Umbilical cord (tissue), 2 donors: ENCODE measurements around the gene SCYGR5. TPM values are rescaled to one million over a fixed set of nuclear protein-coding genes. Genes with fewer than 3 reads are reported as not detected.
A peak's percentile ranks its signal among the peaks of the same experiment; 100 is the strongest.
"Not testable (repeated sequence)": the region's sequence is repeated elsewhere in the genome, so short reads cannot be mapped to it uniquely, and the experiment has no call there.

Experiments
- DNase-seq: peaks from one replicate; pipeline ENCODE4 v3.0.0-alpha.2; 2015; ENCODE audit warnings: low spot score
- total RNA-seq: library from RNA; depleted of rRNA; stranded (reverse); fragments of >200 nt; gene quantifications from one replicate; pipeline ENCODE4 v1.2.3, GENCODE V29; 2014; ENCODE audit warnings: low replicate concordance; ENCODE audit not compliant: insufficient read depth

SCYGR5 gene
- total RNA-seq, 1 donor from 2014 or later: not detected

DNA sequence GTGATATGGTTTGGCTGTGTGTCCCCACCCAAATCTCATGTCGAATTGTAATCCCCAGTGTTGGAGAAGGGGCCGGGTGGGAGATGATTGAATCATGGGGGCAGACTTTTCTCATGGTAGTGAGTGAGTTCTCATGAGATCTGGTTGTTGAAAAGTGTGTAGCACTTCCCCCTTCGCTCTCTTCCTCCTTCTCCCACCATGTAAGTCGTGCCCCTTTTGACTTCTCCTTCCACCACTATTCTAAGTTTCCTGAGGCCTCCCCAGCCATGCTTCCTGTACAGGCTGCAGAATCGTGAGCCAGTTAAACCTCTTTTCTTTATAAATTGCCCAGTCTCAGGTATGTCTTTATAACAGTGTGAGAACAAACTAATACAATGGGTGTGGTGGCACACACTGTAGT lies 7.0 kb downstream of the SCYGR5 start:
- not testable (repeated sequence) for DNase-seq

- DNase-seq: no peak
Measured at GRCh38 chr2:227674485-227674884, 7.9 kb downstream of the SCYGR5 start.

DNA sequence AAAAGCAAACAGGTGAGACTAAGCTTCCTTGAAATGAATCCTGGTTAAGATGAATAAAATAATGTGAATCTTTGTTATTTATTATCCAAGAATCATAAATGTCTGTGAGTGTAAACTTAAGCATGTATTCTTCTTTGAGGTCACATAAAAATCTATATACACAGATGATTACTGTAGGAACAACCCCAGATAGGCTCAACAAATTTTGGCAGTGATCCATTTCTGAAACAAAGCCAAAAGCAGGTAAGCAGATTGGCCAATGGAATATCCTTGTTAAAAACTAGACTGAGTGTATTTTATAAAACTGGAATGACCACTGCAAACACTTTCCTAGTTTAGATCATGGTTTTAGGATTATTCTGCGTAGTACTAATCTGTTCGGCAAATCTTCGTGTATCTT lies 11.3 kb downstream of the SCYGR5 start:
- no peak for DNase-seq

DNA sequence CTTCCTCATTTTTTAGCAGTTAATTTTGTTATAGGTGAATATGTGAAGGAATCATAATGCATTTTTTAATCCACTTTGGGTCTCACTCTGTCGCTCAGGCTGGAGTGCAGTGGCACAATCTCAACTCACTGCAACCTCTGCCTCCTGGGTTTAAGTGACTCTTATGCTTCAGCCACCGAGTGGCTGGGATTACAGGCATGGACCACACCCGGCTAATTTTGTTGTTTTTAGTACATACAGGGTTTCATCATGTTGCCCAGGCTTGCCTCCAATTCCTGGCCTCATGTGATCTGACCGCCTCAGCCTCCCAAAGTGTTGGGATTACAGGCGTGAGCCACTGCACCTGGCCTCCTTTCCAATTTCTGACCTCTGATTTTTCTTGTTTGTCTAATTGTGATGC lies 17.7 kb downstream of the SCYGR5 start:
- no peak for DNase-seq

DNA sequence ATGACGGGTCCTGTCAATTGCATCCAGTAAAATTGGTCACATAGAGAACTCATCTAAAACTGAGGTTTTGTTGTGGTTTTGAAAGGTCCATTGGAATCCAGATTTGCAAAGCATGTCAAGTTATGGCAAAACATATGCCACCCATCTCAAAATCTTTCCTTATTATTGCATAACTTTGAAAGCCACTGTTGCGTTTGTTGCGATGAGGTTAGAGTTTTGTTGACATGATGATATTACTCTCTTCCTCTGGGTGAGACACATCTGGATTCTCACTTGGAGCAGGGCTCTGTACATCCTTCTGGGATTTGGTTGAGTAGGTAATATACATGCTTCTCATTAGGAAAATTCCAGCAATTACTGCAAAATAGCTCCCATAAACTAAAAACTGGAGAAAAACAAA lies 20.6 kb downstream of the SCYGR5 start:
- DNase-seq: no peak

DNA sequence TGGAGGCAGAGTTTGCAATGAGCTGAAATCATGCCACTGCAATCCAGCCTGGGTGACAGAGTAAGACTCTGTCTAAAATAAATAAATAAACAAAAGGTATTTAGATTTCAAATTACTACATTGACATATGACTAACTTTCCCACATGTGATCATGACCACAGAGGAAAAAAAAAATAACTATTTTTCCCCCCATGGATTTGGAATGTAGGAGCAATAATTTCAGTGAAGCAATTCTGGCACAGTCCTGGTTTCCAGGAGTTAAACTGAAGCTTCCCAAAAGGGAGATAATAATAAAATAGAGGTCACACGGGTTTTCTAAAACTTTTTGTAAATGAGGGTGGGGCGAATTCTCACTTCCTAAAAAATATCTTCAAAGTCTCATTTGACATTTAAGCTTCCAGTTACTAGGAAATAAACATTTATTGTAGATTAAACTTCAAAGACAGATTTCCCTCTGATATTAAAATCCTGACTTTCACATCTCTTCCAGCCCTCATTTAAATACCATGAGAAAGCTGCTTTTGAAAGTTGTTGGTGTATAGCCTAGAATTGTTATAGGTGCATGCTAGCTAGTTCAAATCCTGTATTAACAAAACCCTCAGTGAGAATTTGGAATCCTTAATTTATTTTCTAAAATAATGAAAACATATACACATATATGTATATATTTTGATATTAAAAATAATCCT lies 30.5 kb downstream of the SCYGR5 start:
- DNase-seq: no peak

- no peak for DNase-seq
Measured at GRCh38 chr2:227701556-227701955, 35.0 kb downstream of the SCYGR5 start.

- peak; percentile 42 for DNase-seq
Measured at GRCh38 chr2:227703280-227703732, 36.7 kb downstream of the SCYGR5 start.

- no peak for DNase-seq
Measured at GRCh38 chr2:227703961-227704360, 37.4 kb downstream of the SCYGR5 start.

DNA sequence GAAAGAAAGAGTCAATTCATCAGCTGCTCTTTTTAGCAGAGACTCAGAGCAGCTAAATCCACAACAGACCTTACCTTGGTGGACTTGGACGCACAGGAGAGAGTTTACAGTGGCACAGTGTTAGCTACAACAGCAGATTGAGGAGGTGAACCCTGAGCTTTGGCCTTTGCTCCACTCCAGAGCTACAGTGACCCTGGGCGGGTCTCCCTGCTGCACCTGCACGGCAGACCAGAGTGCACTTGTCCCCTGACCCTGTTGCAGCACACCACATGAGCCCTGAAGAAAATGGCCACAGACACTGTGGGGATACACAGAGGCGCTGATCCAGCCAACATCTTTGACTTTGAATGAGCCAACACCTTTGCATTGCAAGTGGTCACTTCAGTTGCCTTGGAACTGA lies 40.3 kb downstream of the SCYGR5 start:
- DNase-seq: no peak

GRCh38 chr2:227707390-227707789 lies 40.8 kb downstream of the SCYGR5 start:
- no peak for DNase-seq

DNA sequence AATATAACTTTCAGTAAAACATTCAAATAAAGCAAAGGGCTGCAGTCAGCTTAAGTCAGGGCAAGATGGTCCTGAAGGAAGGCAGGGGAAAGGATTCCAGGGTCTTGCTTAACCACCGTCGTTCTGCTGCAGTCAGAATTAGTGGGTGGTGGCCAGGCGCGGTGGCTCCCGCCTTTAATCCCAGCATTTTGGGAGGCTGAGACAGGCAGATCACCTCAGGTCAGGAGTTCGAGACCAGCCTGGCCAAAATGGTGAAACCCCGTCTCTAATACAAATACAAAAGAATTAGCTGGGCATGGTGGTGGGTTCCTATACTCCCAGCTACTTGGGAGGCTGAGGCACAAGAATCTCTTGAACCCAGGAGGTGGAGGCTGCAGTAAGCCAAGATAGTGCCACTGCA lies 44.4 kb downstream of the SCYGR5 start:
- no peak for DNase-seq

GRCh38 chr2:227713291-227713690 lies 46.7 kb downstream of the SCYGR5 start:
- peak; percentile 11 for DNase-seq

GRCh38 chr2:227716501-227716900 lies 49.9 kb downstream of the SCYGR5 start:
- no peak for DNase-seq

Other genes starting within 250 kb of the SCYGR5 start
- gene AGFG1, start 194.6 kb upstream of the SCYGR5 start, total RNA-seq: 33.9 TPM
- gene SCYGR2, start 67.9 kb upstream of the SCYGR5 start, total RNA-seq: not detected
- not detected for gene SCYGR3, start 52.0 kb upstream of the SCYGR5 start, total RNA-seq
- 1.4 TPM for gene SCYGR4, start 49.3 kb upstream of the SCYGR5 start, total RNA-seq
- 6.7 TPM for gene SLC19A3, start 51.2 kb downstream of the SCYGR5 start, total RNA-seq
- gene SCYGR6, start 58.0 kb downstream of the SCYGR5 start, total RNA-seq: not detected
- gene SCYGR7, start 61.5 kb downstream of the SCYGR5 start, total RNA-seq: not detected
- not detected for gene SCYGR8, start 79.1 kb downstream of the SCYGR5 start, total RNA-seq
- gene CCL20, start 147.0 kb downstream of the SCYGR5 start, total RNA-seq: 1.2 TPM
- not detected for gene DAW1, start 204.8 kb downstream of the SCYGR5 start, total RNA-seq